GM10847 (cell line): Measurements from ENCODE around the gene POLE2.

Experiments
- POLR2A ChIP-seq: IDR thresholded peaks from 2 replicates; pipeline ENCODE4 v1.6.1; 2011; ENCODE audit not compliant: insufficient read length; ENCODE audit errors: extremely low read depth

The POLE2 gene

GRCh38 chr14:49670475-49670874 is 17.5 kb downstream of the POLE2 start:
- TF ChIP-seq POLR2A = no peak

- TF ChIP-seq POLR2A = no peak
These were observed 28.2 kb downstream of the POLE2 start for GRCh38 chr14:49659526-49660455.

- no peak for TF ChIP-seq POLR2A
These were observed 33.5 kb downstream of the POLE2 start for GRCh38 chr14:49654511-49654910.

- no peak for TF ChIP-seq POLR2A
These were observed 34.5 kb downstream of the POLE2 start for GRCh38 chr14:49653508-49653907.

GRCh38 chr14:49642163-49642562 is 45.9 kb downstream of the POLE2 start:
- no peak for TF ChIP-seq POLR2A

- no peak for TF ChIP-seq POLR2A
These were observed 46.3 kb downstream of the POLE2 start for GRCh38 chr14:49641697-49642129.

GRCh38 chr14:49640540-49641417 is 47.2 kb downstream of the POLE2 start:
- no peak for TF ChIP-seq POLR2A

- no peak for TF ChIP-seq POLR2A
These were observed 50.4 kb downstream of the POLE2 start for GRCh38 chr14:49637534-49638078.

- TF ChIP-seq POLR2A = no peak
These were observed 51.1 kb downstream of the POLE2 start for GRCh38 chr14:49636866-49637265.

- peak; percentile 15 for TF ChIP-seq POLR2A
These were observed 53.3 kb downstream of the POLE2 start, which contains the start of gene DNAAF2 for GRCh38 chr14:49634547-49635334. Gene DNAAF2, minus strand, starts transcription at chr14:49635244. Its CDS starts 95 bp downstream, at chr14:49635149.

GRCh38 chr14:49633640-49634546 is 54.1 kb downstream of the POLE2 start:
- peak; percentile 85 for TF ChIP-seq POLR2A

GRCh38 chr14:49623941-49624839 is 63.8 kb downstream of the POLE2 start:
- no peak for TF ChIP-seq POLR2A

- TF ChIP-seq POLR2A = no peak
These were observed 64.6 kb downstream of the POLE2 start for GRCh38 chr14:49623387-49623786.
